NT2/D1 (cell line): ENCODE results near the gene B3GNT5.

Experiments used
- YY1 ChIP-seq: IDR thresholded peaks from 2 replicates; pipeline ENCODE4 v1.6.1; 2011; ENCODE audit not compliant: insufficient read length, insufficient read depth
- ZNF274 ChIP-seq: IDR thresholded peaks from 2 replicates; pipeline ENCODE4 v1.6.1; 2011; ENCODE audit warnings: mild to moderate bottlenecking, low read depth, low read length

DNA sequence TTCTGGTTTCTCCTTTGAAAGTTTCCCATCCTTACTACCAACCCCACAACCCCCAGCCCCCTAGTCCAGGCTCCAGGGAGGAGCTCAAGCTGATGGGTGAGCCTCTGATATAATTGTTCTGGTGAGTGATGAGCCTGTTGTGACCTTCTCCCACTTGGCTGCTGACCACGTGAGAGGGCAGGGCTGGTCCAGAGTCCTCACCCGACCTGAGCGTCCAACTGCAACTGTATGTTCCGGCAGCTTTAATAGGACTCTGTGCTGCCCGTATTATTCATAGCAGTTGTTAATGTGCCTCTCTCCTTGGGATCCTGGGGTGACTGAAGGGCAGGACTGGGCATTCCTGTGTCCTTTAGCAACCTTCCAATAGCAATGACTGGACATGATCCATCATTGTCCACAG, 56.2 kb downstream of the B3GNT5 start:
- TF ChIP-seq YY1 (no peak), ZNF274 (no peak)
